GM10248 (cell line): ENCODE results near the gene UMODL1.

Source experiments
- CTCF ChIA-PET: fragments of 300-600 bp; sonication (Branson Sonifier 250); formaldehyde crosslinking; extraction: SDS; loops from one replicate; lab custom pipeline; 2021; ENCODE audit warnings: antibody characterized with exemption; lab: Yijun Ruan, JAX
- POLR2A ChIA-PET: fragments of 350-650 bp; sonication (Branson Sonifier 250); formaldehyde crosslinking; extraction: SDS; loops from one replicate; lab custom pipeline; 2020; ENCODE audit warnings: antibody characterized with exemption; lab: Yijun Ruan, JAX
- DNase-seq: peaks from one replicate; pipeline ENCODE4 v3.0.0; 2012; ENCODE audit errors: extremely low spot score
- TF ChIP-seq, protein P1 (sequence below): IDR thresholded peaks from 2 replicates; pipeline ENCODE4 v1.5.1; 2012; ENCODE audit warnings: mild to moderate bottlenecking, low read depth; ENCODE audit errors: extremely low read depth, missing control alignments, control extremely low read depth

The UMODL1 gene

DNA sequence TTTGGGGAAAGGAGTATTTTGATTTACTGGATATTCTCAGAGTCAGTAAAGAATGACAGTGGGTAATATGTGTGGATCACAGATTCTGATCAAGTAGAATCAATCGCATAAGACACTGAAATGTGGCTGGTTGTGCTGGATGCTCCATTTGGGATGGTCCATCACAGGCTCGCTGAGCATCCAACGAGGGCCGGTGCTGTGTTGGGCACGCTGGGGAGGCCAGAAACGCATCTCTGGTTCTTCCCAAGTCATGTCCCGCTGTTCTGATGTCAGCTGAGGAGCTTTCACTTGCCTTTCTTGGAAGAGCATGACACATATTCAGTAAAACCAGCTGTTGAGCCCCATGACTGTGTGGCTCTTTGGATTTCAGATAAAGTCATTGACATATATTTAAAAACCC is 72.0 kb downstream of the UMODL1 start:
- no peak for DNase-seq
- TF ChIP-seq, protein P1, sequence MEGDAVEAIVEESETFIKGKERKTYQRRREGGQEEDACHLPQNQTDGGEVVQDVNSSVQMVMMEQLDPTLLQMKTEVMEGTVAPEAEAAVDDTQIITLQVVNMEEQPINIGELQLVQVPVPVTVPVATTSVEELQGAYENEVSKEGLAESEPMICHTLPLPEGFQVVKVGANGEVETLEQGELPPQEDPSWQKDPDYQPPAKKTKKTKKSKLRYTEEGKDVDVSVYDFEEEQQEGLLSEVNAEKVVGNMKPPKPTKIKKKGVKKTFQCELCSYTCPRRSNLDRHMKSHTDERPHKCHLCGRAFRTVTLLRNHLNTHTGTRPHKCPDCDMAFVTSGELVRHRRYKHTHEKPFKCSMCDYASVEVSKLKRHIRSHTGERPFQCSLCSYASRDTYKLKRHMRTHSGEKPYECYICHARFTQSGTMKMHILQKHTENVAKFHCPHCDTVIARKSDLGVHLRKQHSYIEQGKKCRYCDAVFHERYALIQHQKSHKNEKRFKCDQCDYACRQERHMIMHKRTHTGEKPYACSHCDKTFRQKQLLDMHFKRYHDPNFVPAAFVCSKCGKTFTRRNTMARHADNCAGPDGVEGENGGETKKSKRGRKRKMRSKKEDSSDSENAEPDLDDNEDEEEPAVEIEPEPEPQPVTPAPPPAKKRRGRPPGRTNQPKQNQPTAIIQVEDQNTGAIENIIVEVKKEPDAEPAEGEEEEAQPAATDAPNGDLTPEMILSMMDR: no peak
- ChIA-PET POLR2A (no interaction called here), CTCF (interaction anchor here (1.5 kb wide), 1 partner anchor 116 kb away, joined by 4 read pairs; no protein-coding TSS in a partner anchor)

DNA sequence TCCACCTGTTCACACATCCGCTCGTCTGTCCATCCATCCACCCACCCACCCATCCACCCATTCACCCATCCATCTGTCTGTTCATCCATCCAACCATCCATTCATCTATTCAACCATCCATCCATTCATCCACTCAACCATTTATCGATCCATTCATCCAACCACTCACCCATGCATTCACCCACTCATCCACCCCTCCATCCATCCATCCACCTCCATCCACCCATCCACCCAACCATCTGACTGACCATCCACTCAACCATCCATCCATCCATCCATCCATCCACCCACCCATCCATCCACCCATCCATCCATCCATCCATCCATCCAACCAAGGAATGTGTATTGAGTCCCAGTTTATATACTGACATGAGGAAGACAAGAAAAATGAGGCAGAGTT is 73.1 kb downstream of the UMODL1 start:
- POLR2A ChIA-PET: no interaction called here
- CTCF ChIA-PET: interaction anchor here (1.8 to 2.5 kb wide), 5 partner anchors 10 to 306 kb away, joined by 8 to 58 read pairs (median 11); no protein-coding TSS in a partner anchor
- no peak for DNase-seq
- TF ChIP-seq, protein P1: no peak

DNA sequence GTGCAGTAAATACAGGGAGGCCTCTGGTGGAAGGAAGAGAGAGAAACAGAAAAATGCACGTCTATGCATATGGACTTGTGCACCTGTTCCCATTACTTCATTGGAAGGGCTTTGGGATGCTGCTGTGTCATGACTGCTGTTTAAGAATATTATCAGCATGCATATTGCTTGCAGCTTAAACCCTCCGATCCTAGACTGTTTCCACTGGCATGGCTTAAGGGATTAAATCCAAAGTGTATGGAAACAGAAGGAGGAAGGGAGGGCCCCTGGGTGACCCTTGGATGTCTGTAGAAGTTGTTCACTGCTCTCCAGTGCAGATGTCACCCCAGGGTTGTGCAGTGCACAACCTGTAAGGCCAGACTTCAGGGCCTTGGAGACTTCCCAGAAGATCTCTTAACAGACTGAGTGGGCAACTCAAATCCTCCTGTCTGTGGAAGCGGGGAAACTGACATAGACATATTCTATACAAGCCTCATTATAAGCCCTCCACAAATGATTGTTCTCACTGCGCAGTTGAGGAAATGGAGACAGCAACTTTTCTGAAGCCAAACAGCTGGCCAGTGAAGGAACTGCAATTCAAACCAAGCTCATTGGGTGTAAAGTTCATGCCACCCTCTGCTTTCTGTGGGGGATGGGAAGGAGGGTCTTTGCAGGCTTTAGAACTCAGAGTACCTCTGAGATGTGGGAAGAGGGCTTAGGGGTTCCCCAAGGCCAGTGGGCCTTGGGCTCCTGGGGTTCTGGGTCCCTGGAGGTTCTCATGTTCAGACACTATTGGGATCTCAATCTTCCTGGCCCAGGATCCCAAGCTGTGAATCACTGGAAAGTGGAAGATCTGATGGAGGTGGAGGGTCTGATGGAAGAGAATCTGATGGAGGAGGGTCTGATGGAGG is 73.8 kb downstream of the UMODL1 start:
- ChIA-PET CTCF (interaction anchor here (0.8 to 2.5 kb wide), 42 partner anchors 8 to 460 kb away, joined by 3 to 58 read pairs (median 4); no protein-coding TSS in a partner anchor), POLR2A (interaction anchor here (0.8 kb wide), 1 partner anchor 391 kb away, joined by 3 read pairs; no protein-coding TSS in a partner anchor)
- TF ChIP-seq, protein P1: no peak
- no peak for DNase-seq

DNA sequence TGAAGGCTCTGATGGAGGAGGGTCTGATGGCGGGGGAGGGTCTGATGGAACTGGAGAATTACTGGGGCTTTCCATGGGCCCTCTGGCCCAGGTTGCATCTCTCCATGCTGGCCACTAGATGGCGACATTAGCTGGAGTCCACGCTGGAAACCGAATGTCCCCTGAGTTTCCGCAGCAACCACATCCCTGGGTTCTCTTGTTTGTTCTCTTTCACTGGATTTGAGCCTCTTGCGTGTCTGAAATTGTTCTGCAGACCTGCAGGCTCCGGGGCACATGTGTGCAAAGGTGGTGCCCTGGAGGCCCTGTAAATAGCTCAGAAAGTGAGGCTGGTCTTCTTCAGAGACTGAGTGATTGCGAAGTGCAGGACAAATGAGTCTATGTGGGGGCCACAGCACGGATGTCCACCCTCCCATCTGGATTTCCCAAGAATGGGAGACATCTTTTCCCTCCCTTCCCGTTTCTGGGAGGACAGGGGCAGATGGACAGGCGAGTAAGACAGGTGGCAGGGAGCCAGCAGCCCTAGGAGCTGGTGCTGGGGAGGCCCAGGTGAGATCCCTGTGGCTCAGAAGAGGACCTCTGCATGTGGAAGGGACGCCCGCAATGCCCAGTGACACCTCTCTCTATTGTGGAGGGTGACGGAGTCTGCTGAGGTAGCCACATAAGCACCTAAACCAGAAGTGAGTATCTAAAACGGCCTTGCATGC is 74.6 kb downstream of the UMODL1 start:
- ChIA-PET CTCF (interaction anchor here (0.6 to 2.5 kb wide), 48 partner anchors 8 to 459 kb away, joined by 3 to 58 read pairs (median 4); no protein-coding TSS in a partner anchor), POLR2A (no interaction called here)
- TF ChIP-seq, protein P1: peak; percentile 89
- DNase-seq: peak; percentile 88

DNA sequence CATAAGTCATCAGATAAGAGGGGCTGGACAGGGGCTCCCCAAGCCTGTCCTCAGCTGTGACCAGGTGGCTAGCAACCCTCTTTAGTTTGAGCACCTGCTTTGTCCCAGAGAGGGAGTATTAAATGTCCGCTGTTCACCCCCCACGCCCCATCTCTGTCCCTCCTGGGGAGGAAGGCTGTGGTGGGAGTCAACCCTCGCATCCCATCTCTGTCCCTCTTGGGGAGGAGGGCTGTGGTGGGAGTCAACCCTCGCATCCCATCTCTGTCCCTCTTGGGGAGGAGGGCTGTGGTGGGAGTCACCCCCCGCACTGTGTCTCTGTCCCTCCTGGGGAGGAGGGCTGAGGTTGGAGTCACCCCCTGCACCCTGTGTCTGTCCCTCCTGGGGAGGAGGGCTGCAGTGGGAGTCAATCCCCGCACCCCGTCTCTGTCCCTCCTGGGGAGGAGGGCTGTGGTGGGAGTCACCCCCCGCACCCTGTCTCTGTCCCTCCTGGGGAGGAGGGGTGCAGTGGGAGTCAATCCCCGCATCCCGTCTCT is 75.2 kb downstream of the UMODL1 start:
- TF ChIP-seq, protein P1: no peak
- ChIA-PET CTCF (interaction anchor here (0.8 to 2.5 kb wide), 37 partner anchors 8 to 389 kb away, joined by 3 to 58 read pairs (median 4); no protein-coding TSS in a partner anchor), POLR2A (no interaction called here)
- no peak for DNase-seq

DNA sequence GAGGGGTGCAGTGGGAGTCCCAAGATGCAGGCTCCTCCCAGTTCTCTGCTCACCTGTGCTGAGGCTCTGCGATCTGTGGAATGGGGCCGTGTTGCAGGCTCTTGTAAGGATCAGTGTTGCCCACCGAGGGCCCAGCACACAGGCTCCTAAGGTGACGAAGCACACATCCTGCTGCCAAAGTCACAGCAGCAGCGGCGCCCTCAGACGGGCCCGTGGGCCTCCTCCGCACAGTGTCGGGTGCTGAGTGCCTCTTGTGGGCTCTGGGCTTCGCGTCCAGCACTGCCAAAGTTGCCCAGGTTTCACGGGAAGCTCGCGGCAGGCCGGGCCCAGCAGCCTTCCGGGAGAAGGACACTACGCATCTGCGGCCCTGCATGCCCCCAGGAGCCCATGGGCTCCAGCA is 75.7 kb downstream of the UMODL1 start:
- TF ChIP-seq, protein P1: no peak
- ChIA-PET POLR2A (interaction anchor here (0.6 kb wide), 1 partner anchor 839 kb away, joined by 3 read pairs; no protein-coding TSS in a partner anchor), CTCF (interaction anchor here (0.9 to 4.4 kb wide), 11 partner anchors 9 to 330 kb away, joined by 3 to 58 read pairs (median 5); no protein-coding TSS in a partner anchor)
- DNase-seq: no peak
